SH-SY5Y (cell line): ENCODE data around the gene DAB1.

ENCODE experiments used
- GATA2 ChIP-seq: IDR thresholded peaks from 2 replicates; pipeline ENCODE4 v1.6.1; 2011; ENCODE audit warnings: mild to moderate bottlenecking, low read depth, low read length
- GATA3 ChIP-seq: IDR thresholded peaks from 2 replicates; pipeline ENCODE4 v1.6.1; 2011; ENCODE audit warnings: low read depth, mild to moderate bottlenecking, low read length, moderate library complexity

DNA sequence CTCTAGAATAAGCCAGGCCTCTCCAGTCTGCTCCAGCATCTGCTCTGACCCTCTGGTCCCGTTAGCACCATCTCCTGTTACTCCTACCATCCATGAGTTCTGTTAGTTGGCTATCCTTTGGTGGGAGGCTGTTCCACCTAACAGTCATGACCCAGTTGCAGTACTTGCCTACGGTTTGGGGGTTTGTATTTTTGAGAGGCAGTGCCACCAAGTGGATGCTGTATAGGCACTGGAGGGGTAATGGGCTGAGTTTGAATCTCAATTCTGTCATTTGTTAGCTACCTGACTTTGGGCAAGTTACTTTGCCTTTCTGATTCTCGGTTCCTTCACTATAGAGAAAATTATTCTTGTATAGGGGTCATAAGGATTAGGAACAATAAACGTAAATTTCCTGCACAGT lies 445.9 kb downstream of the DAB1 start:
- TF ChIP-seq GATA2: no peak
- no peak for TF ChIP-seq GATA3
